ENCODE measurements around the gene HAUS6.
"Not testable (repeated sequence)": the region's sequence is repeated elsewhere in the genome, so short reads cannot be mapped to it uniquely, and the experiment has no call there.

The HAUS6 gene

GRCh38 chr9:19116107-19116790, 13.5 kb upstream of the HAUS6 start:
- no peak for DNase-seq

GRCh38 chr9:19114680-19115270, 12.1 kb upstream of the HAUS6 start:
- DNase-seq, result no peak

- no peak for DNase-seq
Measured at GRCh38 chr9:19113964-19114679, 11.4 kb upstream of the HAUS6 start.

GRCh38 chr9:19113064-19113611, 10.4 kb upstream of the HAUS6 start:
- peak in 1 of 2 donors; percentile 12 for DNase-seq

GRCh38 chr9:19108038-19108437, 5.3 kb upstream of the HAUS6 start:
- DNase-seq, result no peak

GRCh38 chr9:19104515-19105282, 2.0 kb upstream of the HAUS6 start:
- no peak for DNase-seq

- DNase-seq, result peak in 1 of 2 donors; percentile 46
Measured at GRCh38 chr9:19102181-19102630, 498 bp downstream of the HAUS6 start.

- DNase-seq, result no peak
Measured at GRCh38 chr9:19101203-19101602, 1.5 kb downstream of the HAUS6 start.

GRCh38 chr9:19097431-19097830, 5.3 kb downstream of the HAUS6 start:
- DNase-seq, result not testable (repeated sequence)

GRCh38 chr9:19087106-19088000, 15.4 kb downstream of the HAUS6 start:
- DNase-seq, result no peak

GRCh38 chr9:19085295-19085694, 17.4 kb downstream of the HAUS6 start:
- DNase-seq, result no peak

GRCh38 chr9:19074836-19075235, 27.9 kb downstream of the HAUS6 start:
- DNase-seq, result no peak

GRCh38 chr9:19074229-19074628, 28.5 kb downstream of the HAUS6 start:
- DNase-seq, result no peak

- DNase-seq, result no peak
Measured at GRCh38 chr9:19057033-19057432, 45.7 kb downstream of the HAUS6 start.

GRCh38 chr9:19050637-19051591, 51.8 kb downstream of the HAUS6 start:
- no peak for DNase-seq

- no peak for DNase-seq
Measured at GRCh38 chr9:19049917-19050636, 52.6 kb downstream of the HAUS6 start.

- peak; percentile 88 to 97 for DNase-seq
Measured at GRCh38 chr9:19048966-19049916, 53.5 kb downstream of the HAUS6 start, which contains the start of gene RRAGA. RRAGA (plus strand) TSS chr9:19049427; CDS start chr9:19049660, 233 bp downstream.

GRCh38 chr9:19036611-19037010, 66.1 kb downstream of the HAUS6 start:
- DNase-seq, result no peak

GRCh38 chr9:19033015-19033414, 69.7 kb downstream of the HAUS6 start, which contains the start of gene SAXO1:
SAXO1 (minus strand) TSS chr9:19033209; CDS start chr9:19032908, 301 bp downstream.
- no peak for DNase-seq

All from bone marrow (tissue), 2 donors.